H1 (cell line): ENCODE measurements around the gene NHP2. TPM values are rescaled to one million over a fixed set of nuclear protein-coding genes. Genes with fewer than 3 reads are reported as not detected.

ENCODE experiments used
- CTCF ChIA-PET: fragments of 300-600 bp; sonication (Branson Sonifier 250); formaldehyde crosslinking; loops from one replicate; lab custom pipeline; 2021; ENCODE audit not compliant: partially characterized antibody; lab: Charles Lee
- POLR2A ChIA-PET: fragments of 300-600 bp; sonication (Branson Sonifier 250); formaldehyde crosslinking; loops from one replicate; lab custom pipeline; 2021; ENCODE audit warnings: inconsistent platforms; ENCODE audit not compliant: partially characterized antibody; lab: Charles Lee
- DNase-seq, 2 experiments: peaks; one replicate each; pipeline versions ENCODE4 v3.0.0 to v3.0.0-alpha.2; 2010 to 2022; ENCODE audit warnings: low spot score in 2 of 2, low read depth in 1 of 2, mixed read lengths in 1 of 2
- FAIRE-seq: peaks from 2 replicates; lab custom pipeline; 2011; peaks lifted over from hg19 to GRCh38; lab: Jason Lieb, UNC
- H2AFZ ChIP-seq: 2 replicates; pipeline ENCODE4 v1.8.1; 2012; ENCODE audit warnings: low read length, inconsistent platforms
- H2AK5ac ChIP-seq: 2 replicates; pipeline ENCODE4 v1.6.1; 2013; ENCODE audit warnings: low read depth, low read length
- H2BK120ac ChIP-seq: replicated peaks from 2 replicates; pipeline ENCODE3; 2013; ENCODE audit warnings: low read depth, low read length, inconsistent platforms
- H2BK12ac ChIP-seq: 2 replicates; pipeline ENCODE4 v1.6.1; 2013; ENCODE audit warnings: low read depth, low read length
- H2BK15ac ChIP-seq: 2 replicates; pipeline ENCODE4 v1.6.1; 2013; ENCODE audit warnings: low read length
- H2BK20ac ChIP-seq: 2 replicates; pipeline ENCODE4 v1.6.1; 2013; ENCODE audit warnings: low read length
- H2BK5ac ChIP-seq: 2 replicates; pipeline ENCODE4 v1.6.1; 2013; ENCODE audit warnings: low read depth, low read length
- H3K14ac ChIP-seq: 2 replicates; pipeline ENCODE4 v1.6.1; 2013; ENCODE audit warnings: inconsistent platforms; ENCODE audit not compliant: insufficient read length
- H3K18ac ChIP-seq: 2 replicates; pipeline ENCODE4 v1.6.1; 2013; ENCODE audit warnings: low read length; ENCODE audit errors: extremely low read depth
- H3K23ac ChIP-seq: 2 replicates; pipeline ENCODE4 v1.6.1; 2013; ENCODE audit warnings: inconsistent platforms; ENCODE audit not compliant: insufficient read length
- H3K23me2 ChIP-seq: 2 replicates; pipeline ENCODE4 v1.6.1; 2013; ENCODE audit warnings: low read depth, low read length
- H3K27ac ChIP-seq: 2 replicates; pipeline ENCODE4 v1.6.1; 2011; ENCODE audit warnings: low read depth, low read length, inconsistent platforms
- H3K27me3 ChIP-seq, 4 experiments: replicated peaks in 1 of 4; 1 replicate in 1 of 4; 2 replicates in 3 of 4; pipeline versions ENCODE4 v1.6.1 to v1.8.1; 2011 to 2013; ENCODE audit warnings: low read length in 3 of 4, mild to moderate bottlenecking in 3 of 4, inconsistent platforms in 2 of 4, mixed read lengths in 2 of 4, moderate library complexity in 1 of 4; ENCODE audit not compliant: control insufficient read depth in 3 of 4, insufficient read depth in 3 of 4; ENCODE audit errors: extremely low read depth in 1 of 4
- H3K36me3 ChIP-seq, 4 experiments: 2 replicates each; pipeline versions ENCODE4 v1.6.1 to v1.8.1; 2011 to 2013; ENCODE audit warnings: mild to moderate bottlenecking in 4 of 4, low read length in 3 of 4, moderate library complexity in 2 of 4, control low read depth in 1 of 4, inconsistent platforms in 1 of 4; ENCODE audit not compliant: insufficient read depth in 4 of 4, control insufficient read depth in 2 of 4
- H3K4ac ChIP-seq: replicated peaks from 2 replicates; pipeline ENCODE3; 2013; ENCODE audit warnings: low read length, low read depth, mixed read lengths, inconsistent platforms; ENCODE audit not compliant: insufficient read length
- H3K4me1 ChIP-seq, 4 experiments: replicated peaks in 1 of 4; 1 replicate in 1 of 4; 2 replicates in 3 of 4; pipeline versions ENCODE4 v1.6.1 to v1.8.1; 2011 to 2013; ENCODE audit warnings: low read length in 3 of 4, inconsistent platforms in 2 of 4, mixed read lengths in 1 of 4; ENCODE audit not compliant: insufficient read depth in 4 of 4, control insufficient read depth in 3 of 4
- H3K4me2 ChIP-seq, 2 experiments: 2 replicates each; pipeline versions ENCODE4 v1.6.1 to v1.8.1; 2011 to 2013; ENCODE audit warnings: low read depth in 2 of 2, low read length in 2 of 2, control low read depth in 1 of 2, inconsistent platforms in 1 of 2, mild to moderate bottlenecking in 1 of 2; ENCODE audit not compliant: insufficient read depth in 1 of 2
- H3K4me3 ChIP-seq, 4 experiments: fragments of 200-600, 300-600 bp in 1 of 4; sonication (generic), shearing (Covaris generic), sonication (Bioruptor Twin) in 1 of 4; 2 replicates each; pipeline versions ENCODE4 v1.5.1 to v1.8.1; 2011 to 2016; ENCODE audit warnings: low read length in 4 of 4, low read depth in 3 of 4, control low read depth in 2 of 4, inconsistent platforms in 2 of 4, mild to moderate bottlenecking in 2 of 4, mixed read lengths in 1 of 4, moderate library complexity in 1 of 4; ENCODE audit not compliant: insufficient read depth in 2 of 4; ENCODE audit errors: extremely low read depth in 1 of 4
- H3K56ac ChIP-seq: replicated peaks from 2 replicates; pipeline ENCODE3; 2013; ENCODE audit warnings: low read depth, mild to moderate bottlenecking, mixed read lengths, low read length, inconsistent platforms; ENCODE audit not compliant: insufficient read length
- H3K79me1 ChIP-seq: 2 replicates; pipeline ENCODE4 v1.6.1; 2013; ENCODE audit warnings: low read depth, low read length, control low read depth
- H3K79me2 ChIP-seq, 2 experiments: 2 replicates each; pipeline versions ENCODE4 v1.6.1 to v1.8.1; 2012 to 2013; ENCODE audit warnings: low read length in 2 of 2, mild to moderate bottlenecking in 2 of 2, inconsistent platforms in 1 of 2; ENCODE audit not compliant: insufficient read depth in 2 of 2, control insufficient read depth in 1 of 2
- H3K9ac ChIP-seq, 4 experiments: replicated peaks in 1 of 4; 1 replicate in 1 of 4; 2 replicates in 3 of 4; pipeline versions ENCODE4 v1.6.1 to v1.8.1; 2011 to 2013; ENCODE audit warnings: low read depth in 3 of 4, low read length in 3 of 4, control low read depth in 2 of 4, mild to moderate bottlenecking in 2 of 4, moderate library complexity in 2 of 4, inconsistent platforms in 1 of 4; ENCODE audit errors: extremely low read depth in 1 of 4
- H3K9me3 ChIP-seq, 2 experiments: 2 replicates each; pipeline versions ENCODE4 v1.6.1 to v1.8.1; 2012 to 2013; ENCODE audit warnings: mild to moderate bottlenecking in 2 of 2, moderate library complexity in 2 of 2, control low read depth in 1 of 2, inconsistent platforms in 1 of 2, low read depth in 1 of 2, low read length in 1 of 2, mixed read lengths in 1 of 2; ENCODE audit not compliant: insufficient read depth in 2 of 2
- H4K20me1 ChIP-seq, 2 experiments: replicated peaks in 1 of 2; 2 replicates each; pipeline versions ENCODE3 to v1.8.1; 2011 to 2013; ENCODE audit warnings: inconsistent platforms in 2 of 2, low read length in 2 of 2, mild to moderate bottlenecking in 1 of 2; ENCODE audit not compliant: insufficient read depth in 2 of 2, control insufficient read depth in 1 of 2
- H4K5ac ChIP-seq: 2 replicates; pipeline ENCODE4 v1.6.1; 2013; ENCODE audit warnings: low read length, low read depth, mixed read lengths, inconsistent platforms; ENCODE audit not compliant: insufficient read length
- H4K8ac ChIP-seq: 2 replicates; pipeline ENCODE4 v1.8.0; 2013; ENCODE audit warnings: mild to moderate bottlenecking, moderate library complexity, low read length, inconsistent platforms; ENCODE audit not compliant: insufficient read depth; ENCODE audit errors: extremely low read depth
- H4K91ac ChIP-seq: replicated peaks from 2 replicates; pipeline ENCODE3; 2013; ENCODE audit warnings: low read length, mixed read lengths, inconsistent platforms; ENCODE audit not compliant: insufficient read length
- HDAC6 ChIP-seq: IDR thresholded peaks from one replicate; pipeline ENCODE4 v1.7.1; 2012; ENCODE audit warnings: low read depth, mild to moderate bottlenecking, inconsistent platforms, low read length, moderate library complexity
- JUN ChIP-seq: IDR thresholded peaks from 2 replicates; pipeline ENCODE4 v1.6.1; 2011; ENCODE audit warnings: low read depth, mild to moderate bottlenecking, improper control_type of control experiment, low read length
- KDM5A ChIP-seq: fragments of 200-600 bp; IDR thresholded peaks from 2 replicates; pipeline ENCODE4 v1.7.1; 2012; ENCODE audit warnings: mild to moderate bottlenecking, low read length, inconsistent platforms, mixed read lengths
- POLR2AphosphoS5 ChIP-seq: IDR thresholded peaks from 2 replicates; pipeline ENCODE4 v1.6.1; 2011; ENCODE audit warnings: low read depth, low read length
- RNF2 ChIP-seq: fragments of 200-900, 300-1000 bp; sonication (generic); IDR thresholded peaks from 2 replicates; pipeline ENCODE4 v1.7.1; 2016; ENCODE audit warnings: borderline replicate concordance, low read depth, mild to moderate bottlenecking, antibody characterized with exemption, low read length; ENCODE audit not compliant: poor library complexity, severe bottlenecking; ENCODE audit errors: missing control alignments
- SP1 ChIP-seq: IDR thresholded peaks from 2 replicates; pipeline ENCODE4 v1.6.1; 2011; ENCODE audit warnings: low read depth, low read length
- SUZ12 ChIP-seq: fragments of 200-600 bp; sonication (generic); IDR thresholded peaks from 2 replicates; pipeline ENCODE4 v1.6.1; 2012; ENCODE audit warnings: mild to moderate bottlenecking, inconsistent platforms, low read length, moderate library complexity, mixed read lengths
- TEAD4 ChIP-seq: IDR thresholded peaks from 2 replicates; pipeline ENCODE4 v1.6.1; 2012; ENCODE audit warnings: low read depth, low read length, inconsistent platforms, mixed read lengths
- WGBS, 2 experiments: shearing (Covaris generic) in 1 of 2; methylation state at CpG; one replicate each; pipeline versions ENCODE4 v1.1.6 to v1.1.7; 2013 to 2015; ENCODE audit warnings: low lambda C conversion rate in 2 of 2, mixed read lengths in 2 of 2, inconsistent platforms in 1 of 2, low coverage in 1 of 2, missing lambda C conversion rate in 1 of 2; ENCODE audit not compliant: insufficient replicate concordance in 2 of 2, insufficient coverage in 1 of 2, insufficient read length in 1 of 2; ENCODE audit errors: extremely low coverage in 1 of 2, missing lambda C conversion rate in 1 of 2; 5-methylcytosine and 5-hydroxymethylcytosine counted together
- polyA plus RNA-seq, 7 experiments: library from polyadenylated mRNA; depleted of rRNA in 3 of 7; stranded (reverse) in 5 of 7; unstranded in 2 of 7; fragments of >200 nt in 5 of 7; fragments of 200-250 nt in 2 of 7; gene quantifications; 1 replicate in 5 of 7; 2 replicates in 1 of 7; 4 replicates in 1 of 7; pipeline versions ENCODE4 v1.2.1 to v1.2.3, GENCODE V29; 2011 to 2013; ENCODE audit warnings: missing spikeins in 2 of 7, mixed read lengths in 2 of 7
- total RNA-seq: library from RNA; stranded (reverse); fragmentation: NEBNext Ultra II Directional; extraction: Animal tissue kit (Norgen Biotek cat#: 25700); gene quantifications from 2 replicates; pipeline ENCODE4 v1.2.1, GENCODE V29; 2021

The NHP2 gene
- total and polyA plus RNA-seq, 2 of the 8 experiments (the other 6 are each of a cell fraction or from before 2014, with no cell fraction given) = 241 to 263 TPM

DNA sequence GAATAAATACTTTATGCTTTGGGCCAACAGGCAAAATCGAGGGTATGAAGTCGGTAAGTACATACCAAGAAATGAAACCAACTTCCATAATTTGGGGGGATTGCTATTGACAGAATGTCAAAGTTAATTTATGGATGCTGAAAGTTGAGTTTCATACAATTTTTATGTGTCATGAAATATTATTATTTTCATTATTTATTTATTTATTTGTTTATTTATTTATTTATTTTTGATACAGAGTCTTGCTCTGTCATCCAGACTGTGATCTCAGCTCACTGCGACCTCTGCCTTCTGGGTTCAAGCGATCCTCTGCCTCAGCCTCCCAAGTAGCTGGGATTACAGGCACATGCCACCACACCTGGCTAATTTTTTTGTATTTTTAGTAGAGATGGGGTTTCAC, 38.0 kb upstream of the NHP2 start:
- Histone ChIP-seq H2BK120ac (no peak overlapping the region), H3K79me1 (no peaks in the 10 kb centered on the region), H3K27ac (no peak overlapping the region), H3K14ac (no peak overlapping the region), H3K23ac (no peak overlapping the region), H3K27me3 (no peaks in the 10 kb centered on the region; a peak in 1 of 7 replicates), H3K4ac (no peak overlapping the region), H2BK15ac (no peak overlapping the region), H2BK20ac (no peak overlapping the region), H4K20me1 (no peaks in the 10 kb centered on the region), H2BK5ac (no peak overlapping the region), H3K4me3 (no peak overlapping the region), H2AFZ (no peak overlapping the region), H4K8ac (no peak overlapping the region), H3K4me1 (peaks cover 0 to 13% (median 3%) of the 10 kb centered on the region in 4 experiments; a peak in 3 of 7 replicates), H2BK12ac (no peak overlapping the region), H3K23me2 (no peaks in the 10 kb centered on the region), H3K79me2 (no peaks in the 10 kb centered on the region), H2AK5ac (no peak overlapping the region), H3K18ac (no peak overlapping the region), H3K36me3 (no peaks in the 10 kb centered on the region), H3K9me3 (peaks cover 0 to 8% of the 10 kb centered on the region in 2 experiments; a peak in 2 of 4 replicates), H3K56ac (no peak overlapping the region), H4K91ac (no peak overlapping the region), H4K5ac (no peak overlapping the region), H3K9ac (no peak overlapping the region), H3K4me2 (no peak overlapping the region)
- ChIA-PET CTCF (no interaction called here), POLR2A (interaction anchor here (31.3 to 38.5 kb wide), 2 partner anchors 8 to 12 kb away, joined by 985 read pairs; partner anchors contain the start of genes GMCL2 and HNRNPAB)
- no peak for TF ChIP-seq JUN
- no peak for TF ChIP-seq RNF2
- no peak for TF ChIP-seq SUZ12
- TF ChIP-seq SP1 = no peak
- no peak for TF ChIP-seq KDM5A
- TF ChIP-seq POLR2AphosphoS5 = no peak
- TF ChIP-seq HDAC6 = no peak
- TF ChIP-seq TEAD4 = no peak
- WGBS, 2 experiments = 72% methylated on average over 4 of the region's 4 CpGs; no CpG with 5 or more reads in 1 of the 2 experiments
- FAIRE-seq (no peak), DNase-seq (no peak)
